ENCODE data around the gene CCDC3.

Gene CCDC3

DNA sequence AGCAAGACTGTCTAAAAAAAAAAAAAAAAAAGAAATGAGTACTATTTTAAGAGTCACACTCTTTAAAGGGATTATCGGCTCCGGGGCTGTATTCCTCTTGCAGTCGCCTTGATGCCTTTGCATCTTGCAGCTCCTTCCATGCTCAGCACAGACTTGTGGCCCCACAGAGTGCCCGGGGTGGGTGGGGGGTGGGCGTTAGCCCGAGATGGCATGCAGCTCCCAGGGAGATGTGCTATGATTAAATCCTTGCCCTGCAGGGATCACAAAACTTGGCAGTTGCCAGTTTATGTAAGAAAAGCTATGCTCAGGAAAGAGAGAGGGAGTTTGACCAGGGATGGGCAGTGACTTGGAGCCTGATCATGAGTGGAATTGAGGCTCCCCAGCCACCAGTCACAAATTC, 81.9 kb downstream of the CCDC3 start:
- no peak for DNase-seq

DNA sequence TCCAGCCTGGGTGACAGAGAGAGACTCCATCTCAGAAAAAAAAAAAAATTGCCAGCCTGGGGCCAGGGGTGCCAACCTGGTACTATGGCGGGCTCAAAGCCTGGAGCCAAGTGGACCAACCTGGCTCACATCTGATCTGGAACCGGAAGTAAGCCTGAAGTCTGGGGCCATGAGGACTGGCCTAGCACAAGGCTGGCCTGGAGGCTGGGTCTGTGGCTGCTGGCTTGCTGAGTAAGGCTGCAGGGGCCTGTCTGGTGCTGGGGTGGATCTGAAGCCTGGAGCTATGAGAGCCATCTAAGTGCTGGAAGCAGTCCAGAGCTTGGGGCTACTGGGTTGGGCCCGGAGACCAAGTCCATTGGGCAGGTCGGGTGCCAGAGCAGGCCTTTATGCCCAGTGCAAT, 84.9 kb downstream of the CCDC3 start:
- no peak for DNase-seq

DNA sequence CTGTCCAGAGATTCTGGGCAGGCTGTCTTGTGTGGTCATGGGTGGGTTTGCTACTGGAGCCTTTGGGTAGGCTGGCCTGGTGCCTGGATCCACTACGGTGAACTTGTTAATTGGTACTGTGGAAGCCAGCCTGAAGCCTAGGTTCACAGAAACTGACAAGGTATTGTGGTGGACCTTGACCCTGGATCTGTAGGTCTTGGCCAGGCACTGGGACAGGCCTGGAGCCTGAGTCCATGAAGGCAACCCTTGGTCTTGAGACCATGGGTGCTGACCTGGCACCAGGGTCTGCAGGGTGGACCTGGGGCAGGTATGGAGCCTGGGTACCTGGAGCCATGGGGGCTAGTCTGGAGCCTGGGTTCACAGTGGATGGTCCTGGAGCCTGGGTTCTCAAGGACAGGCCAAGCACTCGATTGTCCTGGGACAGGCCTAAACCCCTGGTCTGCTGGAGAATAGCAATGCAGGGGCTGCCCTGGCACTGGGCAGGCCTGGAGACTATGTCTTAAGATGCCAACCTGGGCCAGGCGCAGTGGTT, 85.8 kb downstream of the CCDC3 start:
- no peak for DNase-seq

DNA sequence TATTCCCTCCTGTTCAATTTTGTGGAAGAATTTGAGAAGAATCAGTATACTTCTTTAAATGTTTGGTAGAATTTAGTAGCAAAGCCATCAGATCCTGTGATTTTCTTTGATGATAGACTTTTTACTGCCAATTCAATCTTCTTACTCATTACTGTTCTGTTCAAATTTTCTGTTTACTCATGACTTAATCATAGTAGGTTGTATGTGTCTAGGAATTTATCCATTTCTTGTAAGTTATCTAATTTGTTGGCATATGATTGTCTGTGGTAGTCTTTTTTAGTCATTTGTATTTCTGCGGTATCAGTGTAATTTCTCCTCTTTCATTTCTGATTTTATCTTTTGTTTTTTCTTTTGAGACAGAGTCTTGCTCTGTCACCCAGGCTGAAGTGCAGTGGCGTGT, 87.4 kb downstream of the CCDC3 start:
- no peak for DNase-seq

DNA sequence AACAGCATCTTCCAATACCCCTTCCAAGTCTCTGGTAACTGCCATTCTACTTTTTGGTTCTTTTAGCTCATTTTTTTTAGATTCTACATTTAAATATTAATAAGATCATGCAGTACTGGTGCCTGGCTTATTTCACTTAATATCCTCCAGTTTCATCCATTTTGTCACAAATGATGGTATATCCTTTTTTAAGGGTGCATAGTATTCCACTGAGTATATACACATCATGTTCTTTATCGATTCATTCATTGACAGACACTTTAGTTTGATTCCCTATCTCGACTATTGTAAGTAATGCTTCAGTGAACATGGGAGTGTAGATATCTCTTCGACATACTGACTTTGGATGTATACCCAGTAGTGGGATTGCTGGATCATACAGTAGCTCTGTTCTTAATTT, 89.7 kb downstream of the CCDC3 start:
- no peak for DNase-seq

DNA sequence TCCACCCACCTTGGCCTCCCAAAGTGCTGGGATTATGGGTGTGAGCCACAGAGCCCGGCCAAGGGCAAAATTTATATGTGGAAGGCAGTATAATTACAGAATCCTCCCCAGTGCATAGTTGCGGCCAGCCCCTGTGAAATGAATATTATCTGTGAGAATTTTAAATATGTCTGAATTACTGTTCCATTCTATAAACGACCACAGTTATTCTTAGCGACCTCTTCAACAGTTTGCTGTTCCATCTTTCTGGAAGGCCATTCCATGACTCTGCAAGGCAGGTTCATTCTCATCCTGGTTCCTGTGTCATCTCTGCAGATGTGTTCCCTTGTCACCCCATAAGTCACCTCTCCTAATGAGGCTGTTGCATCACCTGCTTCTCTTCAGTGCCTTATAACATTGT, 90.7 kb downstream of the CCDC3 start:
- DNase-seq: no peak

DNA sequence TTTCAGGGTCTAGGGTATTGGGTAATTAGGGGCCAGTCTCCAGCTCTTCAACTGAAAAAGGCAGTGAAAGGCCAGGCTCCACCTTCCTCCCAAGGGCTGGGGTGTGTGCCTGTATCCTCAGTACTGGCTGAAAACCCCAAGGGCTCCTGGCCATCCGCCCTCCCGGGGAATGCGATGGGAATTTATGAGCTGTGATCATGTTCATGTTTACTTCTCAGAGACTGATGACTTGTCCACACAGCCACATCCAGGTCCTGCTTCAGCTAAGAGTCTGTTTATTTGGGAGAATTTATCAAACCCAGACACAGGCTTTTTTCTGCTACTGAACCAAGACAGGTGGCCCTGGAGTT, 91.7 kb downstream of the CCDC3 start:
- DNase-seq: no peak

DNA sequence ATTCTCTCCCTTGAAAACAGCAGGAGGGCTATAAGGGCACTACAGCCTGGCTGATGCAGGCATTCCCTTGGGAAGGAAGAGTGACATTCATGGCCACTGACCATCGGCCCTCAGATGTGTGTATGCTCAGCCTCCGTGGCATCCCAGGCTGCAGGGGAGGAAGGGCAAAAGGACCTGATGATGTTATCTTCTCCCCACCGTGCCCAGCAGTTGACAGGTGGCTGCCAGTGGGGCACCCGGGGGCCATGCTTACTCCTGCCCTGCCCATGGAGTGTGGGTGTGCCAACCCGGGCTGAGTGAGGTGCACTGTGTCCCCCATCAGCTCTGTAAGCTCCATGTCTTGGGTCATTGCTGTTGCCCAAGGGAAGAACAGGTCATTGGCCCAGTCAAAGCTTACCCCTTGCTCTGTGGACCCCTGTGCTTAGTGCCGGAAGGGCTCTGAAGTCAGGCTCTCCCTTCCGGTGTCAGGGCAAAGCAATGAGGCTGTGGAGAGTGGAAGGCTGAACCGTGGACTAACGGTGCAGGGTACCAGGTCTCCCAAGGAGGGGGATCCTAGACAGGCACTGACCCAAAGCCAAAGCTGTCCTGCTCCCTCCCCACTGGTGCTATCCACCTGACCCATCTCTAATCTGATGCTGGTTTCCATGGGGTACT, 92.2 kb downstream of the CCDC3 start:
- DNase-seq: no peak

DNA sequence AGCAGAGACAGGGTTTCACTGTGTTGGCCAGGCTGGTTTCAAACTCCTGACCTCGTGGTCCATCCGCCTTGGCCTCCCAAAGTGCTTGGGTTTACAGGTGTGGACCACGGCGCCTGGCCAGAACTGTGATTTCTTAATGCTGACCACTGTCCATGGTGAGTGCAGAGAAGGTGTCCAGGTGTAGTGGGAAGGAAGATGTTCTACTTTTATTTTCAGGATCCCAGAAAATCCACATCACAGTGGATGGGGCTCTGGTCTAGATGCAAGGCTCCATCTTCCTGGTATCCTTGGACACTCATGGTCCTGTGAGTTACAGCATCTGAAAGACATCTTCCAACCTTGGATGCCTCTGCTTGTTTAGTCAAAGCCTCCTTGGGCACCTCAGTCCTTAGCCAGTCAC, 92.7 kb downstream of the CCDC3 start:
- no peak for DNase-seq

DNA sequence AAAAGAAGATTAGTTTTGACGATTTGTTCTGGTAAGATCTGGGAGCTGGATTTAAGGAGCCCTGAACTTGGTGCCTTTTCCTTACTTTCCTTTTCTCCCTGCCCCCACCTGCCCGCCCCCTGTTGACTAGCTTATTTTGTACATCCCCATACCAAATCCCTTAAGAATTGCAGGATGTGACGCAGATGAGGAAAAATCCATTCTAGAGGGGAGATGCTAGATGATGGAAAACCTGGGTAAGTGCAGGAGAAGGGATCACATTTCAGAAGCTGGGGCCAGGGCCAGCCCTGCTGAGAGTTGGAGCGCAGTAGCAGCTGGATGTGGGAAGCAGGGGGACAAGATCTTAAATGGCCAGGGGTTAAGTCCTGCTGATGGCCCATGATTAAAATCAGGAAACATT, 93.9 kb downstream of the CCDC3 start:
- DNase-seq: no peak

DNA sequence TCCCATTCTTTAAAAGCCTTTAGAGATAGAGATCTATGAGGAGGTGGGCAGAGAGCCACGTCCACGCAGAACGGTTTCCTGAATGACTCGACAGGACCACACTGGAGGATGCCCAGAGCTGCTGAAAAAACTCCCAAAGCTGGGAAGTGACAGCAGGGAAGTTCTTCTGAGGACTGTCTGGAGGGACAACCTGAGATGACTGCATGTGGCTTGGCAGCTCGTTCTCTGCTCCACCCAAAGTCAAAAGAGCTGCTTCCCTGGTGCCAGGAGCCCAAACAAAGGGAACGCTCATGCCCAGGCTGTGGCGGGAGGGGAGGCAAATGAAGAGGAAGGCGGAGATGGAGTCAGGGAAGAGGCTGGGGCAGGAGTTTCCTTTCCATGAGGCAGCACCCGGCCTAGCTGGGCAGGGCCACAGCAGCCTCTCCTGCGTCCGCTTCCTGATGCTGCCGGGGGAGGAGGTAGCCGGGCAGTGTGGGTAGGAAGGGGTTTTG, 95.4 kb downstream of the CCDC3 start:
- no peak for DNase-seq

DNA sequence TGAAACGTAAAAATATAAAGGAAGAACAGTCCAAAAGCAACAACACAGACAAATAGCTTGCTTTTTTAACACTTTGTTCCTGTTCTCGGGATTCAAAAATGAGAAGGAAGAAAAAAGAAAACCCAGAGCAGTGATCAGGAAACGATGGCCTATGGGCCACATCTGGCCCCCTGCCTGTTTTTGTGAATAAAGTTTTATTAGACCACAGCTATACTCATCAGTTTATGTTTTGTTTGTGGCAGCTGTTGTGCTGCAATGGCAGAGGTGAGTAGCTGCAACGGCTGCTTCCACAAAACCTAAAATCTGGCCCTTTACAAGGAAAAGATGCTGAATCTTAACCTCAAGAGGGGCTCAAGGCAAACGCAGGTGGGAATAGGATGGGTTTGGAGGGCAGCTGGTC, 96.4 kb downstream of the CCDC3 start:
- DNase-seq: no peak

DNA sequence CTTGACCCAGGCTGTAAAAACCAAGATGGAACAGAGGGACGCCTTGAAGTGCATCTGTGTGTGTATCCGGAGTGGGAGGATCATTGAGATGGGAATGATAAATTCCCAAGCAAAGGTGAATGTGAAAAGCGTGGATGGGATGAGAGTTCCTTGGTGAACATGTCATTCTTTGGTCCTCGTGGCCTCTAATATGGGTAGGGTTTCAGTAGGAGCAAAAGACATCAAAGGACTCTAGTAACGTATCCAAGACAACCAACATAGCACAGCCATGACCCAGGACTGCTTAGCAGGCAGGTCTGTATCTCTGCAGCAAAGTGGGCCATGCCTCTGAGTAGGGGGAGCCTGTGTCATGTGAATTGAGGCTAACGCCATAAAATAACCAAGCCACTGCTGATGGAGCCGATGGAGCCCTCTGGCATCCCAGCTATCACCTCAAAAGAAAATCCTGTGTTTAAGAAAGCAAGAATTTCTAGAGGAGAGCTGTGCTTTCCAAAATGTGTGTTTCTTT, 98.6 kb downstream of the CCDC3 start:
- no peak for DNase-seq

DNA sequence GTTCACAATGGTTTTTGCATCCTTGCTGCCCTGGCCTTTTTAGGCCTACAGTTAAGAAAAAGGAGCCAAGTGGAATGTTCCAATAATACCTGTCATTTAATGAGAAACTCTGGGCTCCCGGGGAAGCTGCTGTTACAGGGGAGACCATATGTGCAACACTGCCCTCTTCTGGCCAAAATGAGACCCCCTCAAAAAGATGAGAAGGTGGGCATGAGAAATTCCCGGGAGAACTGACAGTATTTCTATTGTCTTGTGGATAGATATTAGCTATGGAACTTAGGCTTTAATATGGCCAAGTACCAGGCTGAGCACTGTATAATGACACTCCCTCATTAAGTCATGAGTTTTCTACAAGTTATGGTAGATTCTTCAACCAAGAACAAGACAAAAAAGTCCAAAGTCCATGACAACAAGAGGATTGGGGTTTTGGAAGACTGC, 99.4 kb downstream of the CCDC3 start:
- DNase-seq: peak; percentile 14

DNA sequence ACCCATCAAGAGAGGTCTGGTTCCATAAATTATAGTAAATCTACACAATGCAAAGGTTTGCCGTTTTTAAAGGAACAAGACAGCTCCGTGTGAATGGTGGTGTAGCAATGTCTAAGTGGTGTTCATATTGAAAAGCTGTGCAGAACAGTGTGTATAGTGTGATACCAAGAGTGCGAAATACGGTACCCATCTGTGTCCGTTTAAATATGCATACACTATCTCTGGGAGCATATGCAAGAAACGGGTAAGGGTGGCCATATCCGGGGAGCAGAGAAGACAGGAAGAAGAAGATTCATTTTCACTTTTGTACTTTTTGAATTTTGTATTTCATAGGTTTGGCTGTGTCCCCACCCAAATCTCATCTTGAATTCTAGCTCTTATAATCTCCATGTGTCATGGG, 102.0 kb downstream of the CCDC3 start:
- DNase-seq: no peak

DNA sequence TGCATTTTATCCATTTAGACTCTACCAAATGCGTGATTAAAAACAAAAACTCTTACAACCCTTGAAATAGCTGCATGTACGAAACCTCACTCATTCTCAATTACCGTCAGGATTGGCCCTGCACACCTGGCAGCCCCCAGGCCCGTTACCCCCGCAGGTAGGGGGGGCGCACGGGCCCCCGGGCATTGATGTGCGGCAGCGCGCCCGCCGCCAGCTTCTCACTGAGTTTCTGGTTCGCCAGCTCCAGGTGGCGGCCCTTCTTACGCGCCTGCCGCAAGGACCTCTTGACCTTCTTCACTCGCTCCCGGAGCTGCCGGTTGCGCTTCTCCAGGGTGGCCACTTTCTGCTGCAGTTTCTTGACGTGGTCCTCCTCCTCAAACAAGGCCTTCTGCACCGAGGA, 103.2 kb downstream of the CCDC3 start:
- DNase-seq: no peak

DNA sequence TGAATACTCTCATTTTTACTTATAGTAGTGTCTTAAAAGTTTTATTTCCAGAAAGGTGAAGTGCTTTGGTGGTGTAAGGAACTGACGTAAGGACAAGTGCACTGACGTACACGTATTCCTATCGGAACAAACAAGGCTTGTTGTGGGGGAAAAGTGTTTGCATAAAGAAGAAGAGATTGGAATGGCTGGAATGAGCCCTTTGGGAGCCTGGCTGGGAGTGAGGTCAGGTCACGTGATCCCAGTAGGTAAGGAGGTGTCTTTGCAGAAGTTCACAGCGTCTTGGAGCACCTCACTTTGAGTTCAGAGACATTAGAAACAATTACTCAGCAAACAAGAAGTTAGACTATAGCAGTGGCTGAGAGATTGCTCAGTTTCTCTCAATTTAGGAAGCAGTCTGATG, 104.2 kb downstream of the CCDC3 start:
- no peak for DNase-seq

DNA sequence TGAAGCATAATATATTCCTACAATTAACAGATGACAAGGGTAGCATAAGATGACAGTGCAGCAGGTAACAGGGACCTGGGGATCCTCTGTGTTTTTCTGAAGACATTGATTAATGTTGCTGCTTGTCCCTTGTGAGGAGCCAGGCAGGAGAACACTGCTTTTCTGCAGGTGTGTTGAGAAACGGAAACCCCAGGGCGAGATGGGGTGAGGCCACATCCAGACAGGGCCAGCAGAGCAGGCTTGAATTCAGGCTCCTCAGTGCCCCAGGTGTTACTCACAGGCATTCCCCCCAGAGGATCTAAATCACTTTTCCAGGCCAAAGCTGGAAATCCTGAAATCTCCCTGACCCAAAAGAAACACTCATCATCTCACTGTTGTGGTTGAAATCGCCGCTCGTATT, 105.3 kb downstream of the CCDC3 start:
- no peak for DNase-seq

DNA sequence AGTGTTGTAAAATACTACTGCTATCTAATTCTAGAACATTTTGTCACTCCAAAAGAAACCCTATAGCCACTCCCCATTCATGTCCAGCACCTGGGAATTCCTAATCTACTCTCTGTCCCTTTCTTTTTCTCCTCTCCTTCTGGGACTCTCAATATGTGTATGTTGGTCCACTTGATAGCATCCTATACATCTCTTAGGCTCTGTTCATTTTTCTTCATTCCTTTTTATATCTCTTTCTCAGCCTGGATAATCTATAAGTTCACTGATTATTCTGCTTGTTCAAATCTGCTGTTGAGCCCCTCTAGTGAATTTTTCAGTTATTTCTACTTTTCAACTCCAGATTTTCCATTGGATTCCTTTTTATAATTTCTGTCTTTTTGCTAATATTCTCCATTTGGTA, 108.6 kb downstream of the CCDC3 start:
- no peak for DNase-seq

DNA sequence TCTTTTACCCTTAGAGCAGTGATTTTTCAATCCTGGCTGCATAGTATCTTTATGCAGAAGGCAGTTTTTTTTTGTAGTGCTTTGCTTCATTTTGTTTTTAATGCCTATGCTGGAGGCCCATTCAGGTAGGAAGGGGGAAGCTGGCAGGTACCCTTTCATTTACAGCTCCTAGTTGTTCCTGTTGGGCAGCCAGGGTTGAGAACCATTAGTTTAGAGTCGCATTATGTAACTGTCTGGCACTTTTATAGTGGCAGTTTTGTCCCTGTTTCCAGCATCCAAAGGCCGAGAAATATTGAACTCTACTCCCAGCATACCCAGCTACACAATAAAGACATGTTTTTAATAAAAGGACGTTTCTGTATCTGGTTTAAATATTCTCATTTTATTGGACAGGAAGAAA, 110.6 kb downstream of the CCDC3 start:
- no peak for DNase-seq

DNA sequence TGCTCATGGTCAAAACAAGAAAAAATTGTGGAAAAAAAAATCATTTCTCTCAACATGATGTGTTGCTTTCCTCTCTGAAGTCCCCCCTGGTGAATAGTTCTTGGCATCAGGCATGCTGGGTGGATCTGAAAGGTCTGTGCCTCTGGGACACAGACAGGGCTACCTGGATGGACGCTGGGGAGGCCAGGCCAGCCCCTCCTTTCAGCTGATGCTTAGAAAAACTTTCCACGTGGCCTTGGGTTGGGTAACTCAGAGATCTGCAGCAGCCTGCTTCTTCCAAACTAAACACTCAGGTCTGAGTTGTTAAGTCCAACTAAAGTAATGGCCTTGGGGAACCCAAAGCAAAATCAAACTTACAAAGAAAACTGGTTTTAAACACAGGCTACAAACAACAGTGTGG, 113.0 kb downstream of the CCDC3 start:
- DNase-seq: no peak

DNA sequence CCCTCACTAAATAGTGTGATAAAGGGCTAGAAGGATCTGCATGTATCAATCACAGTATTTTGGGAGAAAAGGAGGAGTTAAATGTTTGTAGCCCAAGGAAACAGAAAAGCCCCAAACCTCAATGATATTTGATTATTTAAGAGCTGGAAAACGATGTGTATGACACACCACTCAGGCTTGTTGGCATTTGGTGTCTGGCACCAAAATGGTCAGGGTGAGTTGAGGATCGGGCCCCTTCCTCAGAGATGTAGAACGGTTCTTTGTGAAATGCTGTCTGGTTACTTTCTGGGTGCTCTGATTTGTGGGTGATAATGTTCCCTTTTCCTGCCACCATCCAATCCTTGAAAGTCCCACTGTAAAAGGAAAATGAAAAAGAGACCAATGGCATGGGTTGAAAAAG, 113.7 kb downstream of the CCDC3 start:
- DNase-seq: no peak

DNA sequence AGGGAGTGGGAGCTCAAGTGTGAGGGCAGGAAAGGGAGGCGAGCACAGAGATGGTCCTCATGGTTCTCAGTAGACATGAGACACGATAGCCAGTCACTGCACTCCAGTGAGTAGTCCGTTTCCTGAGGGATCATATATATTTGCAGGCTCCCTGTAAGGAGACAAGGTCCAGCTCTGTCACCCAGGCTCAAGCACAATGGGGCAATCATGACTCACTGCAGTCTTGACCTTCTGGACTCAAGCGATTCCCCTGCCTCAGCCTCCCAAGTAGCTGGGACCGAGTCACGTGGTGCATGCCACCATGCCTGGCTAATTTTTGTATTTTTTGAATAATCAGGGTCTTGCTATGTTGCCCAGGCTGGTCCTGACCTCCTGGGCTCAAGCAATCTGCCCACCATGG, 116.7 kb downstream of the CCDC3 start:
- no peak for DNase-seq

DNA sequence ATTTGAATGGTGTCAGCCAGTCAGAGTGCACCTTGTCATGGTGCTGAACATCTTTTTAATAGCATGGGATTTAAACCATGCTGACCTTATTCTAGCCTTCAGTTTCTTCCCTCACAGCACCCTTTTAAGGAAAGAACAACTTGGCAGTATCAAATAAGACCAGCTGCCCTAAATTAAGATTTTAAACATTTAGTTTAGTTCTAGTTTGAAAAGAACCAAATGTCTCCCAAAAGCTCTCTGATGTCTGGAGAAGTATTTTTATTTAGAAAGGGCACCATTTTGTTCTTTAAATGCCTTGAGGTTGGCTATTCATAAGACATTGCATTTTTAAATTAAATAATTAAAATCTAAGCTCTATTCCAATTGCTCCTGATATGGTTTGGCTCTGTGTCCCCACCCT, 121.1 kb downstream of the CCDC3 start:
- no peak for DNase-seq

DNA sequence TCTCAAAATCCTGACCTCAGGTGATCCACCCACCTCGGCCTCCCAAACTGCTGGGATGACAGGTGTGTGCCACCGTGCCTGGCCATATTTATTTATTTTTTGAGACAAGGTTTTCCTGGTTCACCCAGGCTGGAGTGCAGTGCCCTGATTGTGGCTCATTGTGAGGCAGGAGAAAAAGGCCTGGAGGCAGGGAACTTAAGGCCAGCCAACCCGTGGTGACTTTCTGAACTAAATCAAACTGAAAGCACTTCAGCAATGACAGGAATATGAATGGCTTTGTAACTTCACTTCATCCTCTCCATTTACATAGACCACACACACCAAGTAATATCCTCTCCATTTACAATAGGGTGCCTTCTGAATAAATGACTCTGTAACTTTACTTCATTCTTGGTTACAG, 124.4 kb downstream of the CCDC3 start:
- DNase-seq: no peak
